Progenitor cell of endocrine pancreas (in vitro differentiated cells): ENCODE results near the gene CACNA2D1. TPM values are rescaled to one million over a fixed set of nuclear protein-coding genes. Genes with fewer than 3 reads are reported as not detected.

Experiments
- DNase-seq: peaks from one replicate; pipeline ENCODE4 v3.0.0; 2021; ENCODE audit warnings: low spot score; ENCODE audit not compliant: unreplicated experiment
- H3K27ac Mint-ChIP-seq: 2 replicates; pipeline ENCODE4 v1.8.0; 2021; ENCODE audit warnings: mild to moderate bottlenecking, moderate library complexity, mixed read lengths
- H3K27me3 Mint-ChIP-seq: 2 replicates; pipeline ENCODE4 v1.8.0; 2021; ENCODE audit warnings: mixed read lengths
- H3K36me3 Mint-ChIP-seq: 2 replicates; pipeline ENCODE4 v1.8.0; 2022; ENCODE audit warnings: mixed read lengths; ENCODE audit not compliant: insufficient read depth
- H3K4me1 Mint-ChIP-seq: 2 replicates; pipeline ENCODE4 v1.8.0; 2021; ENCODE audit warnings: low read depth, mixed read lengths
- H3K4me3 Mint-ChIP-seq: 2 replicates; pipeline ENCODE4 v1.8.0; 2021; ENCODE audit warnings: low read depth, mild to moderate bottlenecking, moderate library complexity, mixed read lengths
- H3K9me3 Mint-ChIP-seq: 2 replicates; pipeline ENCODE4 v1.8.0; 2021; ENCODE audit warnings: low read depth, mixed read lengths
- CTCF ChIP-seq: fragments of 200-600 bp; sonication (generic); IDR thresholded peaks from one replicate; pipeline ENCODE4 v1.5.0; 2021; ENCODE audit warnings: antibody characterized with exemption, mild to moderate bottlenecking; ENCODE audit not compliant: unreplicated experiment
- total RNA-seq: library from RNA; stranded (reverse); gene quantifications from 2 replicates; pipeline ENCODE4 v1.2.1, GENCODE V29; 2021

Gene CACNA2D1
- total RNA-seq, 1 donor from 2014 or later = 25.1 TPM

- Mint-ChIP-seq H3K36me3 (no peaks in the 10 kb centered on the region), H3K27ac (no peak overlapping the region), H3K9me3 (no peaks in the 10 kb centered on the region), H3K4me3 (no peak overlapping the region), H3K27me3 (peaks cover 2% of the 10 kb centered on the region), H3K4me1 (peaks cover 12% of the 10 kb centered on the region)
- no peak for TF ChIP-seq CTCF
- DNase-seq = no peak
Measured at GRCh38 chr7:82450759-82451158, 7.2 kb upstream of the CACNA2D1 start.

DNA sequence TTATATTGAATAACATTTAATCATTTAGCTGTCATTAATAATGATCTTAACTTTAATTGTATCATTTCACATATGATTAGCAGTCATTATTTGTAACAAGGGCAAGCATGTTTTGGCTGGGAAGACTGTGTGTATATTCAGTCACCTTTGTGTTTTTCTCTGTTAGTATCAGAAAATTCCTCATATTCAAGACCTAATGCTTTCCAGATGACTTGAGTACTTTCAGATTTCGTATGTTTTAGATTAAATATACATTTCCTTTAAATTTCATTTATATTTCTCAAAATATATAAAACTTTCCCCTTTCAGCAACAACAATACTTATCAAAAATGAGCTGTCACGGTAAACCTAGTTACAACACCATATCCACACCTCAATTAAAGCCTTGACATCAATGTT lies 6.3 kb upstream of the CACNA2D1 start:
- H3K9me3 Mint-ChIP-seq = no peaks in the 10 kb centered on the region
- H3K36me3 Mint-ChIP-seq = no peaks in the 10 kb centered on the region
- H3K27me3 Mint-ChIP-seq = peaks cover 5% of the 10 kb centered on the region
- H3K4me1 Mint-ChIP-seq = peaks cover 12% of the 10 kb centered on the region
- H3K4me3 Mint-ChIP-seq = no peak overlapping the region
- no peak for DNase-seq
- TF ChIP-seq CTCF = no peak
- no peak overlapping the region for H3K27ac Mint-ChIP-seq

GRCh38 chr7:82446897-82447296 lies 3.3 kb upstream of the CACNA2D1 start:
- no peak for DNase-seq
- peaks cover 20% of the 10 kb centered on the region for H3K4me1 Mint-ChIP-seq
- H3K9me3 Mint-ChIP-seq = no peaks in the 10 kb centered on the region
- H3K27ac Mint-ChIP-seq = no peak overlapping the region
- no peak overlapping the region for H3K4me3 Mint-ChIP-seq
- peaks cover 14% of the 10 kb centered on the region for H3K27me3 Mint-ChIP-seq
- TF ChIP-seq CTCF = no peak
- H3K36me3 Mint-ChIP-seq = no peaks in the 10 kb centered on the region

GRCh38 chr7:82445271-82445670 lies 1.7 kb upstream of the CACNA2D1 start:
- Mint-ChIP-seq H3K27ac (no peak overlapping the region), H3K4me1 (peaks cover 10% of the 10 kb centered on the region), H3K4me3 (peak overlapping the region; percentile 43), H3K27me3 (peaks cover 27% of the 10 kb centered on the region), H3K36me3 (no peaks in the 10 kb centered on the region), H3K9me3 (no peaks in the 10 kb centered on the region)
- TF ChIP-seq CTCF = no peak
- no peak for DNase-seq

DNA sequence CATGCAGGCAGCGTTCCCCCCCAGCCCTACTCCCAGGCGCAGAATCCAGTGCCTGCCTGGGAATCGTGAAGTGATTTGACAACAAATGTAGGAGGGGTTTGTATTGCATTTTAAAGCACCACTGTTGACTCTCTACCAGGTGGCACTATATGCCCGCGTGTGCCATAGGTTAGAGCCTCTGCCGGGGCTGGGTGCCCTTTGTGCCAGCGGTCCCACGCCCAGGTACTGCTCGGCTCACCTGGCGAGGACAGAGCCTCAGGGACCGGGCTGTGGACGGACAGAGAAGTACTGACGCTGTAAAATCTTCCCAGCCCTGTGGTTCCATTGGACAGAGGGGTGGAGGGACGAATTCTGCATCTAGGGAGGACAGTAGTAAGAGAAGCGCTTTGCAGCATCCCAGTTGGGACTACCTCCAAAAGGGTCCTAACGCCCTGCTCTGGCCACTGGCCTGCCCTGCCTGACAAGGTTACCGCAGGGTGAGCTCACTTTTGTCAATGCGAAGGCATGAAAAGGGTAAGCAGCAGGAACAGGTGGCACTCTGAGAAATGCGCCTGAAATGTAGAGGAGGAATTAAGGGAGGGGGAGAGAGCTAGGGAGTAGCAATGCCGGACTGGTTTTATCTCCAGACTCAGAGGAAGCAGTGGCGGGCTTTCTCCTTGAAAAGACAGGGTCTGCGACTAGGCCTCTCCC lies 788 bp upstream of the CACNA2D1 start:
- H3K36me3 Mint-ChIP-seq = no peaks in the 10 kb centered on the region
- no peak for DNase-seq
- peaks cover 27% of the 10 kb centered on the region for H3K27me3 Mint-ChIP-seq
- H3K9me3 Mint-ChIP-seq = no peaks in the 10 kb centered on the region
- H3K4me1 Mint-ChIP-seq = peaks cover 8% of the 10 kb centered on the region
- TF ChIP-seq CTCF = no peak
- peak overlapping the region; percentile 88 for H3K4me3 Mint-ChIP-seq
- H3K27ac Mint-ChIP-seq = peak overlapping the region; percentile 89
